IgD-negative memory B cell (primary cell): ENCODE data around the gene IGHMBP2. TPM values are rescaled to one million over a fixed set of nuclear protein-coding genes. Genes with fewer than 3 reads are reported as not detected.
A peak's percentile ranks its signal among the peaks of the same experiment; 100 is the strongest.
"Not testable (repeated sequence)": the region's sequence is repeated elsewhere in the genome, so short reads cannot be mapped to it uniquely, and the experiment has no call there.

Experiments
- H3K27ac Mint-ChIP-seq, 3 donors: one replicate each; pipeline ENCODE4 v1.8.0; 2020 to 2022; ENCODE audit warnings: mild to moderate bottlenecking in 3 of 3, mixed read lengths in 3 of 3, moderate library complexity in 1 of 3
- H3K27me3 Mint-ChIP-seq: one replicate; pipeline ENCODE4 v1.8.0; 2021; ENCODE audit warnings: mixed read lengths
- H3K36me3 Mint-ChIP-seq: one replicate; pipeline ENCODE4 v1.8.0; 2020; ENCODE audit warnings: mild to moderate bottlenecking, mixed read lengths
- H3K4me1 Mint-ChIP-seq, 3 donors: one replicate each; pipeline ENCODE4 v1.8.0; 2020 to 2022; ENCODE audit warnings: mixed read lengths in 3 of 3, mild to moderate bottlenecking in 1 of 3
- H3K4me3 Mint-ChIP-seq, 4 donors: one replicate each; pipeline ENCODE4 v1.8.0; 2020 to 2022; ENCODE audit warnings: mild to moderate bottlenecking in 4 of 4, mixed read lengths in 4 of 4, moderate library complexity in 3 of 4
- H3K9me3 Mint-ChIP-seq, 3 donors: one replicate each; pipeline ENCODE4 v1.8.0; 2020 to 2021; ENCODE audit warnings: mixed read lengths in 3 of 3, mild to moderate bottlenecking in 1 of 3
- polyA plus RNA-seq: library from polyadenylated mRNA; unstranded; fragments of 300-500 nt; fragmentation: Illumina TruSeq; gene quantifications from one replicate; pipeline ENCODE4 v1.2.3, GENCODE V29; 2021

The IGHMBP2 gene
- 11.3 TPM for polyA plus RNA-seq

DNA sequence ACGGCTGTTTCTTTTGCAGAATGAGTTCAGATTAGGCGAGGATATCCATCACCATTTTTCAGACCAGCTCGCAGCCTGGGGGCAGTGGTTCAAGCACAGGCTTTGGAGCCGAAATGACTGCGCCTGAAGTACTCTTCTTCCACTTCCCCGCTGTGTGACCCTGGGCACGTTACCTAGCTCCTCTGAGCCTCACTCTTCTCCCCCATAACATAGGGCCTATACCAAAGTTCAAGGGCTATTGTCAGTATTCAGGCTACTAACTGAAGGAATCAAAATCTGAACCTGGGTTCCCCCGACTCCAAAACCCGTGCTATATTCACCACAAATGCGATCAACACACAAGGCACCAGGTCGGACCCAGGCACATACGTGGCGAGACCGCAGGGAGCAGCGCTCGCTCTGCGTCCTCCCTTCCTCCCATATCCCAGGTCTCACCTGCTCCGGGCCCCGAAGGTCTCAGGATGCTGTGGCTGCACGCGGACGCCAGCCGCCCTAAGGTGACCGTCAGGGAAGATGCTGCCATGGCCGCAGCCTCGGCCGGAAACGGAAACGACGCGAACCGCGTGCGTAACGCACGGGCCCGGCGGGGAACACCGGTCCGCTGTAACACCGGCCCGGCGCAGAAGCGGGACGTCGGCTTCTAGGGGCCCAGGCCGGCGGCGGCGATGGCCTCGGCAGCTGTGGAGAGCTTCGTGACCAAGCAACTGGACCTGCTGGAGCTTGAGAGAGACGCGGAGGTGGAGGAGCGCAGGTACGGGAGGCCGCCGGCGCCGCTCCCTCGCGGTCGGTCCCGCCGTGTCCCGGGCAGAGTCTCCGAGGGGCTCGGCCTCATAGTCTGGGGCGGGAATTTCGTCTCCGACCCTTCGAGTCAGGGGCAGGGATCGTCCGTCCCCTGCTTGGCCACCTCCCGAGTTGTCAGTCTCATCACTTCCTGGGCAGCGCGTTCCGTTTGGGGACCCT lies at the start of gene IGHMBP2, which contains the start of gene MRPL21:
Gene IGHMBP2, plus strand, starts transcription at position 604 of the 960 bp plus-strand sequence. Its CDS starts 62 bp downstream, at position 666.
Gene MRPL21, minus strand, starts transcription at position 545 of the 960 bp plus-strand sequence. Its CDS starts 22 bp downstream, at position 523.
- Mint-ChIP-seq H3K4me3 (peak within 1 kb of the TSS; percentile 95 to 99 (median 97)), H3K27ac (peak within 1 kb of the TSS; percentile 91 to 97 (median 93)), H3K27me3 (no peaks in the 10 kb centered on the region), H3K4me1 (peaks cover 20 to 34% (median 24%) of the 10 kb centered on the region in 3 donors), H3K36me3 (peaks cover 6% of the 10 kb centered on the region), H3K9me3 (no peaks in the 10 kb centered on the region)

DNA sequence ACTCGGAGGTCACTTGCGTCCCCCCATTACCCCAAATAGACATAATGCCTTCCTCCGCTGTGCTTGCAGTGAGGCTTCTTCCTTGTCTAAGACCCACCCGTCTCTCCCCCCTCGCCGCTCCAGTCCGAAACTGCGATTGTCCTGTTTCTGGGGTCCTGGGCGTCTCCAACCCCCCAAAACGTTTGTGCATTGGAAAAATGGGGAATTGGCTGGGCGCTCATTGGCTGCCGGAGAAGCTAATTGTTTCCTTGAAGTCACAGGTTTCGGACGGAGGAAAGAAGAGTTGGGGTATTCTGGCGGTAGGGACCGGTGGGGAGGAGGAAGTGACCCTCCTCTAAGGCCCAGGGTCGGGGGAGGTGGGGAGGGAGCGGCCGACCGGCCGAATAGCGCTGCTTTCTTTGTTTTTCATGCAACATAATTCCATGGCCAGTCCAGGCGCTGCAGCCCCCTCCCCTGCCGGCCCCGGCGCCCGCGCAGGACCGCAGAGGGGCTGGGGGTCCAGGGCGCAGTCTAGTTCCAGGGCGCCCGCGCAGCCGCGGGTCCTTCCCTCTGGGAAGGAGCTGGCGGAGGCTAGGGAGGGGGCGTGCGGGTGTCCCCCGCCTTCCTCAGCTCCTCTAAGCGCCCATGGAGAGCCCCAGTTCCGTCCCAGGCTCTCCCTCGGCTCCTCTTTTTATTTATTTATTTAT lies 49.3 kb upstream of the IGHMBP2 start:
- peak overlapping the region in 1 of 3 donors; percentile 43 for H3K27ac Mint-ChIP-seq
- peaks cover 21% of the 10 kb centered on the region for H3K27me3 Mint-ChIP-seq
- H3K4me3 Mint-ChIP-seq = peak overlapping the region; percentile 21 to 83 (median 60)
- H3K4me1 Mint-ChIP-seq = peaks cover 4 to 6% (median 6%) of the 10 kb centered on the region in 3 donors
- H3K36me3 Mint-ChIP-seq = peaks cover 5% of the 10 kb centered on the region
- no peaks in the 10 kb centered on the region for H3K9me3 Mint-ChIP-seq

DNA sequence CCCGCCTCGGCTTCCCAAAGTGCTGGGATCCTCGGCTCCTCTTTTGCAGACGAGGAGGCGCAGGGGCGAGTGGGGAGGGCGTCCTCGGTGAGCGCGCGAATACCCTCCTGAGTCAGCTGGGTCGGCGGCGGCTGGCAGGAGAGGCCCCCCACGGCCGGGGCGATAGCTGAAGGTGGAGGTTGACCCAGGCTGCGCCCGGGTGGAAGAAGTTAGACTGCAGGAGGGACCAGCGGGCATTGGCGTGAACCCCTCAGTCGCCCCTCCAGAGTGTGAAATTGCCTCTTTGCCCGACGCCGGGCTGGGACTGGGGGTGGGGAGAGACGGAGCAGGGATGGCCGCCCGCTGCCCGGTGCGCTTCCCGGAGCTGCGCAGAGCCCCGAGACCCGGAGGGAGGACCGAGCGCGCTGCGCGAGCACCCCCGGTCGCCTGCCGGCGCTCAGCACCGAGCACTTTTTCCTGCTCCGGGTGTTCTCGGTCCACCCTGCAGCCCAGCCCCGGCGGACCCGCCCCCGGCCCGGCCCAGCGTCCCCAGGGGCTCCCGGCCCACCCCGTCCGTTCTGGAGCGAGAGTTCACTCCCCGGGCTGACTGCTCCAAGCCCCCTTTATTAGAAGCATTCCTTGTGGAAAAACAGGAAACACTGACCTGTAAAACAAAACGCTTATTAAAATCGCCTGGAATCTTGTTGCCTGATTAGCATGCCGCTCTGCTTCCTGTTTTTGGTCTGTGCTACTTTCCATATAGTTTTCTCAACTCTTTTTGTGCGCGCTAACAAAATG lies 48.3 kb upstream of the IGHMBP2 start:
- Mint-ChIP-seq H3K36me3 (peaks cover 5% of the 10 kb centered on the region), H3K4me1 (peaks cover 4 to 6% (median 6%) of the 10 kb centered on the region in 3 donors), H3K27me3 (peaks cover 19% of the 10 kb centered on the region), H3K9me3 (no peaks in the 10 kb centered on the region), H3K27ac (no peak overlapping the region), H3K4me3 (peak overlapping the region; percentile 62 to 91 (median 85))

DNA sequence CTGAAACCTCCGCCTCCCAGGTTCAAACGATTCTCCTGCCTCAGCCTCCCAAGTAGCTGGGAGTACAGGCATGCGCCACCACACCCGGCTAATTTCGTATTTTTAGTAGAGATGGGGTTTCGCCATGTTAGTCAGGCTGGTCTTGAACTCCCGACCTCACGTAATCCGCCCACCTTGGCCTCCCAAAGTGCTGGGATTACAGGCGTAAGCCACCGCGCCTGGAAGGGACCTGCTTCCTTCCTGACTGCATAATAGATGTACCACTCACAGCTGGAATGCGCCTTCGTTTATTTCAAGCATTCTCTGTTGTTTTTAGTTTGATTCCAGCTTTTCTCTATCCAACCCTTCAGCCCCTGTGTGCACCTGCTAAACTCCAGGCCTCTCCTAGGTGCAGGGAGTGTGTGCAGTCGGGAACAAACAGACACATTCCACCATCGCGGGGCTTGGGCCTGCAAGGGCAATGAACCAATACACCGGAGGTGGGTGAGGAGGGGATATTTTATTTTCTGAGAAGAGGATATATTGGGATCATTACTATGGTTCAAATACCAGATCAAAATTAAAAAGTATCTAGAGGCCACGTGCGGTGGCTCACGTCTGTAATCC lies 47.2 kb upstream of the IGHMBP2 start:
- H3K4me1 Mint-ChIP-seq, H3K9me3 Mint-ChIP-seq, H3K27ac Mint-ChIP-seq, H3K36me3 Mint-ChIP-seq: not testable (repeated sequence)
- Mint-ChIP-seq H3K27me3 (peaks cover 19% of the 10 kb centered on the region), H3K4me3 (peak overlapping the region; percentile 36 to 89 (median 55))

DNA sequence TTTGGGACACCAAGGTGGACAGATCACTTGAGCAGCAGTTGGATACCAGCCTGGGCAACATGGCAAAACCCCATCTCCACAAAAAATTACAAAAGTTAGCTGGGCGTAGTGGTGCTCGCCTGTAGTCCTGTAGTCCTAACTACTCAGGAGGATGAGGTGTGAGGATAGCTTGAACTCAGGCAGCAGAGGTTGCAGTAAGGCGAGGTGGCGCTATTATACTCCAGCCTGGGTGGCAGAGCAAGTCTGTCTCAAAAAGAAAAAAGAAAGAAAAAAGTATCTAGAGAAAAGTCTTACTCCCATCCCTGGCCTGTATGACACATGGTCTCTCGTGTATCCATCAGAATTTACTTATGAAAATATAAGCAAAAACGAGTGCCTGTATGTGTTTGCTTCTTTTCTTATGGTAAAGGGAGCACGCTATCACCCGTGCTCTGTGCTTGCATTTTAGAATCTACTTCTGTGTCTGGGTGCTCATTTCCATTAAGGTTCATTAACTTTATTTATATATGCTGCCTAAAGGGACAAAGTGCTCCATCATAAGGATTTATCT lies 46.6 kb upstream of the IGHMBP2 start:
- Mint-ChIP-seq H3K9me3 (no peaks in the 10 kb centered on the region), H3K4me1 (peaks cover 4 to 6% (median 6%) of the 10 kb centered on the region in 3 donors), H3K27me3 (peaks cover 19% of the 10 kb centered on the region), H3K27ac (no peak overlapping the region), H3K4me3 (peak overlapping the region in 1 of 4 donors; percentile 36), H3K36me3 (peaks cover 3% of the 10 kb centered on the region)

DNA sequence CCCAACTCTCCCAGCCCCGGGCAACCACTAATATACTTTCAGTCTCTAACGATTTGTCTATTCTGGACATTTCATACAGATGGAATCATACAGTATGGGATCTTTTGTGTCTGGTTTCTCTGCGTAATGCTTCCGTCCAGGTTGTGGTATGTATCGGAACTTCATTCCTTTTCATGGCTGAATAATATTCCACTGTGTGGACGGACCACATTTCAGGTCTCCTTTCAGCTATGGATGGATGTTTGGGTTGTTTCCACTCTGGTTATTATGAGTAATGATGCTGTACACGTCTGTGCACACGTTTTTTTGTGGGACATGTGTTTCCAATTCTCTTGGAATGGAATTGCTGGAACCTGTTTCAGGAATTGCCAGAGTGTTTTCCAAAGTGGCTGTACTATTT lies 44.6 kb upstream of the IGHMBP2 start:
- Mint-ChIP-seq H3K27ac (no peak overlapping the region), H3K4me3 (peak overlapping the region in 1 of 4 donors; percentile 27), H3K27me3 (peaks cover 9% of the 10 kb centered on the region), H3K4me1 (peaks cover 4 to 6% (median 6%) of the 10 kb centered on the region in 3 donors), H3K9me3 (peaks cover 0 to 6% (median 3%) of the 10 kb centered on the region in 3 donors), H3K36me3 (peaks cover 7% of the 10 kb centered on the region)

DNA sequence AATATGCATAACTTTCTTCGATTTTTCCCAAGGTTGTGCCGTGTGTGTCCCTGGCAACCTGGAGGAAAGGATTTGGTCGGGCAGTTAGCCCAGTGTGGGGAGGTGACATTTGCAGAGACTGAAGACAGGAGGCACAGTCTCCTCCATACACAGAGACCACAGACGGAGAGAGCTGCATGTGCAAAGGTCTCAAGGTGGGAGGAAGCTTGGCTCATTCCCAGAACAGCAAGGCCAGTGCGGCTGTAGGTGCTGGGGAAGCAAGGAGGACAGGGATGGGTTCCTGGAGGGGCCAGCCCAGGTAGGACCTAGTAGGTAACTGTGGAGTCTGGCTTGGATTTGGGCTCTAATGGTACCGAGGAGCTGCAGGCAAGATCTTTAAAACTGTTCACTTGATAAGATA lies 41.3 kb upstream of the IGHMBP2 start:
- Mint-ChIP-seq H3K27me3 (no peaks in the 10 kb centered on the region), H3K36me3 (peaks cover 5% of the 10 kb centered on the region)

DNA sequence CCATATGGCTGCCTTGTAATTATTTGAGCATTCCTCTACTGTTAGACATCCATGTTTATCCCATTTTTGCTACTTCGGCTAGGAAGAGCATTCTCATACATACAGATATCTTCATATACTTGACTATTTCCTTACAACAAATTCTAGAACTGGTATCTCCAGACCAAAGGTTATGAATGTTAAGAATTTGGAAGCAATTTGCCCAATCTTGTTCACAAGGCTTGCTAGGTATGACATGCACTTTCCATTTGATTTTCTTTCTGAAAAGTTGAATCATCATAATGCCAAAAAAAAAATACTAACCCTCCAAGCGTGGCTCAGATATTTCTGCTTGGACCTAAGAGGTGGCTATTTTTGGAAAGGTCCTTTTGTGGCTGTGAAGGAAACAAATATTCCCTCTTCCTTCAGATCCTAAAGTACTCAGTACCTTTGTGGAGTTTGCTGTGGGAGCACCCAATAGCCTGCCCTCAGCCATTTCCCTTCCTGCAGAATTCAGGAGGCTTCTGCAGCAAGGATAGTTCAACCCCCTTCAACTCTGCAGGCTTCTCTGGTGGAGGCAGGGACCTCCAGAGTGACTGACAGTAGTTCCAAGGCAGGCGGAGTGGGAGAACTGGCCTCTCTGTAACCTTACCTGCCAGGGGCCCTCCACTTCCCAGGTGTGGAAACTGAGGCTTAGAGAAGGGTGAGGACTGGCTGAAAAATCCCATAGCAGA lies 40.0 kb upstream of the IGHMBP2 start:
- Mint-ChIP-seq H3K9me3 (peaks cover 0 to 6% (median 3%) of the 10 kb centered on the region in 3 donors), H3K27ac (no peak overlapping the region), H3K27me3 (no peaks in the 10 kb centered on the region), H3K4me3 (no peak overlapping the region), H3K4me1 (peaks cover 0 to 2% (median 0%) of the 10 kb centered on the region in 3 donors), H3K36me3 (peaks cover 4% of the 10 kb centered on the region)

More for the DNA sequence above, 41.3 kb upstream of the IGHMBP2 start:
- Mint-ChIP-seq H3K4me3 (no peak overlapping the region), H3K9me3 (peaks cover 0 to 6% (median 3%) of the 10 kb centered on the region in 3 donors), H3K4me1 (peaks cover 0 to 2% (median 0%) of the 10 kb centered on the region in 3 donors), H3K27ac (no peak overlapping the region)

DNA sequence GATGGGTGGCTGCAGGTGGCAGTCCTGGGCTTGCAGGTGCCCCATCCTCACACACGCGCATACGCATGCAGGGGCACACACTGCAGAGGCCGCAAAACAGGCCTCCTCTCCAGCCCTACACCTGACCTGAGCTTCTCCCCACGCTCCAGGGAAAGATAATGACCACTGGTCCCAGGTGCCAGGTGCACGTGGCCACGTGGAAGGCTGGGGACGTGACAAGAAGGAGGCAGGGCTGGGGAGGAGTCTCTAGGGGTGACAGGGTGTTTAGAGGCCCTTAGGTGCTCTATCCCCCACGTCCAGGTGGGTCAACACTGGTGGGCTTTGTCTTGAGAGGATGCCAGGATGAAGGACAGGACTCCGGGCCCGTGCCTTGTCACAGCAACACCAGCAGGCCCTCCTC lies 38.5 kb upstream of the IGHMBP2 start:
- peaks cover 11% of the 10 kb centered on the region for H3K27me3 Mint-ChIP-seq
- H3K9me3 Mint-ChIP-seq = peaks cover 0 to 6% (median 3%) of the 10 kb centered on the region in 3 donors
- H3K27ac Mint-ChIP-seq = no peak overlapping the region
- peaks cover 6% of the 10 kb centered on the region for H3K36me3 Mint-ChIP-seq
- H3K4me1 Mint-ChIP-seq = peaks cover 6 to 10% (median 6%) of the 10 kb centered on the region in 3 donors
- no peak overlapping the region for H3K4me3 Mint-ChIP-seq

DNA sequence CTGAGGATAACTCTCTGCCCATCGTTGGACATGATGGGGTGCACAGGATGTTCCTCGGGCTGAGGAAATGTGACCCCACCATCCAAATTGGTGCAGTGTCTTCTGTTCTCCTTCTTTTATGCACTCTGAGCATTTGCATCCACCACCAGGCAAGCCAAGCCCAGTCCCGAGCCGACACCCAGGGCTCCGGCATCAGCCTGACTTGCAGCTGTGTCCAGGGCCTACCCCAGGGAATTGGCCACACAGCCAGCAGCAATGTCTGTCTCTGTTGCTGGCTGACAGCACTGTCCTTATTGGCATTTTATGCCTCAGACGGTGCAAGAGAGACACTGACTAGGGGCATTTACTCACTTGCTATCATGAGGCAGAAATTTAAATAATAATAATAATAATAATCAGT lies 36.6 kb upstream of the IGHMBP2 start:
- H3K36me3 Mint-ChIP-seq = peaks cover 6% of the 10 kb centered on the region
- peaks cover 0 to 6% (median 3%) of the 10 kb centered on the region in 3 donors for H3K9me3 Mint-ChIP-seq
- H3K27me3 Mint-ChIP-seq = peaks cover 13% of the 10 kb centered on the region
- no peak overlapping the region for H3K4me3 Mint-ChIP-seq
- peaks cover 6 to 12% (median 6%) of the 10 kb centered on the region in 3 donors for H3K4me1 Mint-ChIP-seq
- H3K27ac Mint-ChIP-seq = peak overlapping the region in 1 of 3 donors; percentile 39

DNA sequence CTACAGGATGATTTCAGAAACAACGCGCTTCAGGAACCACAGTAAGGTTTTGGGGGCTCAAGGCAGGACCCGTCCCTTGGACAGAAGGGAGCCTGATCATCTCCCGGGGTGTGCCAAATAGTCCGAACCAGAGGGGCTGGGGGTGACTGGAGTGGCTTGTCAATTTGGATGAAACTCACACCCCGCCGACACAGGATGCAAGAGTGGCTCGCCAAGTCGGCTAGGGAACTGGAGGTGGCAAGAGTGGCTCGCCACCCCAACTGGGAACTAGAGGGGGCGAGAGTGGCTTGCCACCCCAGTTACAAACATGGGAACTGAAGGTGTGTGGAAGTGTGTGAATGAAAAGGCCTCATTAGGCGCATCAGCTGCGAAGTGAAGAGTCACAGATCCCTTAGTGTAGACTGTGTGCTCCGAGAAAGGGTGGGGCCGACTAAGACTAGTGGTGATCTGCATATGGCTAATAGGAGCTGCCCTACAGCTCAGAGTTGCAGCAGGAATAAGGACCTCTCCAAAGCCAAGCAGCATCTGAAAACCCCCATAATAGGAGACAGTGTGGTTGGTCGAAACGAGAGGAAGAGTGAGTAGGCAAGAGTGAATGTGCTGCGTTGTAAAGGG lies 35.4 kb upstream of the IGHMBP2 start:
- H3K4me1 Mint-ChIP-seq = peaks cover 6 to 12% (median 6%) of the 10 kb centered on the region in 3 donors
- no peak overlapping the region for H3K4me3 Mint-ChIP-seq
- H3K9me3 Mint-ChIP-seq = peaks cover 0 to 5% (median 2%) of the 10 kb centered on the region in 3 donors
- peak overlapping the region in 1 of 3 donors; percentile 10 for H3K27ac Mint-ChIP-seq
- H3K27me3 Mint-ChIP-seq = peaks cover 13% of the 10 kb centered on the region
- peaks cover 3% of the 10 kb centered on the region for H3K36me3 Mint-ChIP-seq

DNA sequence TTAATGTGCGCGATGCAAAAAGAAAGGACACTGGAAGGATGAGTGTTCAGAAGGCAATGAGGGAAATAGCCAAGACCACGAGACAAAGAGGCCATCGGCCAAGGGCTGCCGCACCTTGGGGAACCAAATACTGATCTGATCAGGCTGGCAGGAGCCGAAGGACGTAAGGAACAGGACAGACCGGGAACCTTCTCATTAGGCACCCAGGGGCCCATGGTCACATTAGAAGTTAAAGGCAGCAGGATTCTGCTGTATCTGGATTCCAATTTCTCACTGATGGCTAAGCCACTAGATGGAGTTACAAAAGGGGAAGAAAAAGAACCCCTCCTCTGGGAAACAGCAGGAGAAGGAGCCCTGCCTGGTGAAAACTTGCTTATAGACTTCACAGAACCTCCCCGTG lies 33.2 kb upstream of the IGHMBP2 start:
- Mint-ChIP-seq H3K27me3 (peaks cover 13% of the 10 kb centered on the region), H3K4me3 (peak overlapping the region in 3 of 4 donors; percentile 49 to 97 (median 90)), H3K4me1 (peaks cover 6 to 12% (median 6%) of the 10 kb centered on the region in 3 donors), H3K27ac (no peak overlapping the region), H3K36me3 (peaks cover 3% of the 10 kb centered on the region), H3K9me3 (no peaks in the 10 kb centered on the region)
